GM21786 (cell line): ENCODE measurements around the gene ELOVL1.

Experiments
- ATAC-seq: cut with Tn5 transposase; IDR thresholded peaks from one replicate; pipeline ENCODE4 v1.9.1; 2021; ENCODE audit not compliant: unreplicated experiment

ELOVL1 gene

GRCh38 chr1:43331688-43332087 lies 36.1 kb downstream of the ELOVL1 start:
- no peak for ATAC-seq

- no peak for ATAC-seq
Observed at GRCh38 chr1:43329995-43330751, 37.6 kb downstream of the ELOVL1 start.

GRCh38 chr1:43327549-43328292 lies 40.1 kb downstream of the ELOVL1 start:
- ATAC-seq: no peak

DNA sequence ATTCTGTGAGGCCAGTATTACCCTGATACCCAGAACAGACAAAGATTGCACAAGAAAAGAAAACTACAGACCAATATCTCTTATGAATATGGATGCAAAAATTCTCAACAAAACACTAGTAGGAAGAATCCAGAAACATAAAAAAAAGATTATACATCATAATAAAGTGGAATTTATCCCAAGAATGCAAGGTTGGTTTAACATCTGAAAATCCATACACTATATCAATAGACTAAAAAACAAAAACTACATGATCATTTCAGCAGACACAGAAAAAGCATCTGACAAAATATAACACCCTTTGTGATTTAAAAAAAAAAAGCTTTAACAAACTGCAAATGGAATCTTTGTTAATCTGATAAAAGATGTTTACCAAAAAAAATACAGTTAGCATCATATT lies 42.4 kb downstream of the ELOVL1 start:
- ATAC-seq: no peak

GRCh38 chr1:43324810-43325209 lies 43.0 kb downstream of the ELOVL1 start:
- ATAC-seq: no peak

GRCh38 chr1:43322506-43322905 lies 45.3 kb downstream of the ELOVL1 start:
- no peak for ATAC-seq

- ATAC-seq: no peak
Observed at GRCh38 chr1:43321331-43321891, 46.4 kb downstream of the ELOVL1 start.

GRCh38 chr1:43319766-43320165 lies 48.0 kb downstream of the ELOVL1 start:
- ATAC-seq: no peak

- ATAC-seq: no peak
Observed at GRCh38 chr1:43319288-43319687, 48.5 kb downstream of the ELOVL1 start.

DNA sequence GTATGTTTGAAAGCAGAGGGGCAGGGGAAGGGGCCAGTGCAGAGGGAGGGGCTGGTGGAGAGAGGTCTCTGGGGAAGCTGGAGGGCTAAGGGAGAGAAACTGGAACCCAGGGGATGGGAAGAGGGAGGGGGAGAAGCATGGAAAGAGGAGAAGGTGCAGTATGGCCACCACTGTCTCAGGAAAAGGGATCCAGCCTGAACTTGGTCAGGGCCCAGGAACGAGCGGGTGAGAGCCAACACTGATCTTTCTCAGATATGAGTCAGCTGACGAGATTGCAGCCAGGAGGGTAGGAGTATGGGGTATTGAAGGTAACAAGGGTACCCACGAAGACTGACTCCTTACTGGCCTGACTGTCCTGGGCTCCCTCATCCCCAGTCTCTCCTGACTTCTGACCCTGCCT lies 49.0 kb downstream of the ELOVL1 start:
- ATAC-seq: no peak

GRCh38 chr1:43317817-43318471 lies 49.9 kb downstream of the ELOVL1 start:
- no peak for ATAC-seq

DNA sequence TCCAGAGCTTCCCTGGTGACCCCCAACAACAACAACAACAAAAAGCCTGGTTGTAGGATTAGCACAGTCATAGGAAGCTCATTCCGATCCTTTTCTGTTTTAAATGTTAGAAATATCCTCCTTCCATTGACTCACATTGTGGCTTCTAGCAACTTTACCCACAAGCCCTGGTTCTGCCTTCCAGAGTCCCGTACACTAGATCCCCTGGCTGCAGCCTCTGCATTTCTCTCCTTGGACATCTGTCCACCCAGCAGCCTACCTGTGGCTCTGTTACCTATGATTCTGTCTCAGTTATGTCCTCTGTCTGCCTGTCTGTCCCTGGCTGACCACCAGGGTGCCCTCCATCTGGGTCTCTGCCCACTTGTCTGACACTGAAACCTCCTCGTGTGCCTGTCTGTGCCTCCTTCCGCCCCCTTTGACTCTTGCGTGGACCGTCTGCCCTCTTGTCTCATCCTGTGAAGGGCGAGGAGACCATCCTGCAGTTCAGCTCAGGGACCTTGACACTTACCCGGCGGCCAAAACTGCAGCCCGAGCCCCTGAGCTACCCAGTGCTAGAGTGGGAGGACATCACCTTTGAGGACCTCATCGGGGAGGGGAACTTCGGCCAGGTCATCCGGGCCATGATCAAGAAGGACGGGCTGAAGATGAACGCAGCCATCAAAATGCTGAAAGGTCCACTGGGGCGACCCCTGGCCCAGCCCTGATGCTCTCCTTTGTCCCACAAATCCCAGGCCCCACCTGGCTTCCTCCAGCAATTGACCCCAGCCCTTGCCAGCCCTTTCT lies 50.9 kb downstream of the ELOVL1 start:
- no peak for ATAC-seq

GRCh38 chr1:43315963-43316737 lies 51.7 kb downstream of the ELOVL1 start:
- ATAC-seq: no peak

GRCh38 chr1:43315481-43315880 lies 52.3 kb downstream of the ELOVL1 start:
- no peak for ATAC-seq

GRCh38 chr1:43314233-43314632 lies 53.6 kb downstream of the ELOVL1 start:
- no peak for ATAC-seq

DNA sequence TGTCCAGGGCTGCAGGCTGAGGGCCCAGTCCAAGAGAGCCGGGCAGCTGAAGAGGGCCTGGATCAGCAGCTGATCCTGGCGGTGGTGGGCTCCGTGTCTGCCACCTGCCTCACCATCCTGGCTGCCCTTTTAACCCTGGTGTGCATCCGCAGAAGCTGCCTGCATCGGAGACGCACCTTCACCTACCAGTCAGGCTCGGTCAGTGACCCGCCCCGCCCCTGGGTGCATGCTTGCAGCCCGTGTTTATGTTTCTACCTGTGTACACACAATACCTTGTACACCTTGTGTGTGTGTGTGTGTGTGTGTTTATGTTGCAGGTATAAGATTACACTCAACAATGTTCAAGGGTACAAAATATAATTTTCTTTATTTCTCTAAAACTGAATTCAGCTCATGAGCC lies 54.0 kb downstream of the ELOVL1 start:
- ATAC-seq: no peak
